K562 treated with DMSO at 1 percent for 4 hours (cell line): ENCODE data around the gene BCAM. TPM values are rescaled to one million over a fixed set of nuclear protein-coding genes. Genes with fewer than 3 reads are reported as not detected.

Experiments
- total RNA-seq: library from RNA; unstranded; fragments of 300-600 nt; gene quantifications from 2 replicates; pipeline ENCODE4 v1.2.3, GENCODE V29; 2022; ENCODE audit not compliant: insufficient read depth

The BCAM gene
- total RNA-seq = 3.5 and 4.6 TPM in 2 replicates

GRCh38 chr19:44808463-44809371 lies at the start of gene BCAM:
TSS of gene BCAM (plus strand) at chr19:44809103. CDS start at chr19:44809125, 22 bp downstream.

GRCh38 chr19:44777715-44778347 lies 31.1 kb upstream of the BCAM start, which contains the start of gene CBLC:
TSS of gene CBLC (plus strand) at chr19:44777890. CDS start at chr19:44777932, 42 bp downstream.

GRCh38 chr19:44845612-44846454 lies 36.9 kb downstream of the BCAM start, which contains the start of gene NECTIN2:
TSS of gene NECTIN2 (plus strand) at chr19:44846297. CDS start at chr19:44846526, 229 bp downstream.

Other genes starting within 250 kb of the BCAM start
- not detected in 2 replicates for gene IGSF23, start 195.5 kb upstream of the BCAM start, total RNA-seq
- gene PVR, start 165.2 kb upstream of the BCAM start, total RNA-seq = 14.1 and 16.0 TPM in 2 replicates
- gene CEACAM19, start 137.6 kb upstream of the BCAM start, total RNA-seq = 2.5 and 3.0 TPM in 2 replicates
- not detected in 2 replicates for gene CEACAM16, start 110.0 kb upstream of the BCAM start, total RNA-seq
- gene BCL3, start 60.4 kb upstream of the BCAM start, total RNA-seq = 7.5 and 13.9 TPM in 2 replicates
- gene CBLC, start 31.2 kb upstream of the BCAM start, total RNA-seq = 0.71 TPM in 1 of 2 replicates, not detected in the other
- gene NECTIN2, start 37.2 kb downstream of the BCAM start, total RNA-seq = 127 and 137 TPM in 2 replicates
- gene TOMM40, start 82.2 kb downstream of the BCAM start, total RNA-seq = 106 and 111 TPM in 2 replicates
- 1,934 and 2,198 TPM in 2 replicates for gene APOE, start 96.7 kb downstream of the BCAM start, total RNA-seq
- gene APOC1, start 105.5 kb downstream of the BCAM start, total RNA-seq = 849 and 1,275 TPM in 2 replicates
- gene APOC4, start 133.1 kb downstream of the BCAM start, total RNA-seq = not detected in 2 replicates
- gene APOC2, start 136.9 kb downstream of the BCAM start, total RNA-seq = not detected in 2 replicates
- 66.0 and 92.3 TPM in 2 replicates for gene CLPTM1, start 146.3 kb downstream of the BCAM start, total RNA-seq
- 7.5 and 10.9 TPM in 2 replicates for gene RELB, start 192.4 kb downstream of the BCAM start, total RNA-seq
- 34.0 and 56.8 TPM in 2 replicates for gene CLASRP, start 229.9 kb downstream of the BCAM start, total RNA-seq